PFSK-1 (cell line): Measurements from ENCODE around the gene HBS1L.

Experiments used
- FOXP2 ChIP-seq: optimal IDR thresholded peaks from 2 replicates; pipeline ENCODE3; 2011; ENCODE audit warnings: borderline replicate concordance, control low read depth, inconsistent platforms; ENCODE audit not compliant: insufficient read depth; ENCODE audit errors: extremely low read length, extremely low read depth
- POLR2AphosphoS5 ChIP-seq: IDR thresholded peaks from 2 replicates; pipeline ENCODE4 v1.6.1; 2012; ENCODE audit warnings: low read depth, mild to moderate bottlenecking, control low read depth, low read length, moderate library complexity
- SIN3A ChIP-seq: IDR thresholded peaks from 2 replicates; pipeline ENCODE4 v1.6.1; 2012; ENCODE audit warnings: mild to moderate bottlenecking, low read length, moderate library complexity, borderline replicate concordance; ENCODE audit not compliant: insufficient read depth
- TAF1 ChIP-seq: IDR thresholded peaks from 2 replicates; pipeline ENCODE4 v1.6.1; 2012; ENCODE audit warnings: low read length, control low read depth, borderline replicate concordance; ENCODE audit not compliant: insufficient read depth
- TF ChIP-seq, protein P1 (sequence below), 2 experiments: IDR thresholded peaks; 2 replicates each; pipeline versions ENCODE4 v1.6.1 to v1.8.0; 2011 to 2012; ENCODE audit warnings: low read depth in 2 of 2, low read length in 2 of 2, control low read depth in 1 of 2, inconsistent platforms in 1 of 2, mild to moderate bottlenecking in 1 of 2, moderate library complexity in 1 of 2; ENCODE audit not compliant: insufficient read depth in 1 of 2

HBS1L gene

DNA sequence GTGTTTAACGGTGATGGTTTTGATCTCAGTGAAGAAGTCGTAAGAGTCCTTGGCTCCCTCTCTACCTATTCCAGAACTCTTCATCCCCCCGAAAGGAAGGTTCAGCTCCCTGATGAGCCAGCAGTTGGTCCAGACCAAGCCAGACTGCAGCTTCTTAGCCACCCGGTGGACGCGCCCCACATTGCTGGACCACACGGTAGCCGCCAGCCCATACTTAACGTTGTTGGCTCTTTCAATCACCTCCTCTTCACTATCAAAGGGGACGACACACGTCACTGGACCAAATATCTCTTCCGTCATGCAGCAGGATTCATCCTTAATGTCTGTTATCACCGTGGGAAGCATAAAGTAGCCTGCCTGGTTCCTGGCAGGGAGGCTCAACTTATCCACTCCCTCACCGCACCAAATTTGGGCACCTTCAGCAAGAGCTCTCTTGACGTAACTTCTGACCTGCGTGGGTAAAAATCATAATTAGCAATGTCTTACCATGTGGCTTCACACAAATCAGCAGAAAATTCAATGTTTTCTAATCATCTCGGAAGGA is 136.1 kb downstream of the HBS1L start:
- TF ChIP-seq, protein P1, sequence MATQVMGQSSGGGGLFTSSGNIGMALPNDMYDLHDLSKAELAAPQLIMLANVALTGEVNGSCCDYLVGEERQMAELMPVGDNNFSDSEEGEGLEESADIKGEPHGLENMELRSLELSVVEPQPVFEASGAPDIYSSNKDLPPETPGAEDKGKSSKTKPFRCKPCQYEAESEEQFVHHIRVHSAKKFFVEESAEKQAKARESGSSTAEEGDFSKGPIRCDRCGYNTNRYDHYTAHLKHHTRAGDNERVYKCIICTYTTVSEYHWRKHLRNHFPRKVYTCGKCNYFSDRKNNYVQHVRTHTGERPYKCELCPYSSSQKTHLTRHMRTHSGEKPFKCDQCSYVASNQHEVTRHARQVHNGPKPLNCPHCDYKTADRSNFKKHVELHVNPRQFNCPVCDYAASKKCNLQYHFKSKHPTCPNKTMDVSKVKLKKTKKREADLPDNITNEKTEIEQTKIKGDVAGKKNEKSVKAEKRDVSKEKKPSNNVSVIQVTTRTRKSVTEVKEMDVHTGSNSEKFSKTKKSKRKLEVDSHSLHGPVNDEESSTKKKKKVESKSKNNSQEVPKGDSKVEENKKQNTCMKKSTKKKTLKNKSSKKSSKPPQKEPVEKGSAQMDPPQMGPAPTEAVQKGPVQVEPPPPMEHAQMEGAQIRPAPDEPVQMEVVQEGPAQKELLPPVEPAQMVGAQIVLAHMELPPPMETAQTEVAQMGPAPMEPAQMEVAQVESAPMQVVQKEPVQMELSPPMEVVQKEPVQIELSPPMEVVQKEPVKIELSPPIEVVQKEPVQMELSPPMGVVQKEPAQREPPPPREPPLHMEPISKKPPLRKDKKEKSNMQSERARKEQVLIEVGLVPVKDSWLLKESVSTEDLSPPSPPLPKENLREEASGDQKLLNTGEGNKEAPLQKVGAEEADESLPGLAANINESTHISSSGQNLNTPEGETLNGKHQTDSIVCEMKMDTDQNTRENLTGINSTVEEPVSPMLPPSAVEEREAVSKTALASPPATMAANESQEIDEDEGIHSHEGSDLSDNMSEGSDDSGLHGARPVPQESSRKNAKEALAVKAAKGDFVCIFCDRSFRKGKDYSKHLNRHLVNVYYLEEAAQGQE (IDR thresholded peaks at IDR 0.05; ENCODE audit: insufficient read depth in 1 of 2, low read depth in 2 of 2, low read length in 2 of 2): no peak
- no peak for TF ChIP-seq FOXP2
- no peak for TF ChIP-seq SIN3A
- TF ChIP-seq POLR2AphosphoS5: no peak
- TF ChIP-seq TAF1: no peak

DNA sequence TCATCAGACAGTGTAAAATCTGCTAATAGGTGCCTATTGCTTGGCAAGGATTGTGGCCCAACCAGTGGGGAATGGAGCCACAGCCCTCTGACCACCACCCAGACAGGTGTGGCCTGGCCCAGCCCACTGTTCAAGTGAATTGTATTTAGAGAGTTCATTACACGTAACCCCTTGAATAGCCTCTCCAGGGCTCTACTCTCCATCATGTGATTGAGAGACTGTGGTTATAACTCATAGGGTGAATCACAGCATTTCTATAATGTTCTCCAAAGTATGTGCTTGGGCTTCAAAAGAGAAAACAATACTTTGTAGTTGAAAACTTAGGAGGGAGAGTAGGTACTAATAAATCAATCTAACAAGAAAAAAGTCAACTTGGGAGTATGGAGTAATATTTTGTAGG is 143.1 kb downstream of the HBS1L start:
- TF ChIP-seq, protein P1 (IDR thresholded peaks at IDR 0.05; ENCODE audit: insufficient read depth in 1 of 2, low read depth in 2 of 2, low read length in 2 of 2): no peak
- TF ChIP-seq TAF1 (no peak), SIN3A (no peak), POLR2AphosphoS5 (no peak), FOXP2 (no peak)

DNA sequence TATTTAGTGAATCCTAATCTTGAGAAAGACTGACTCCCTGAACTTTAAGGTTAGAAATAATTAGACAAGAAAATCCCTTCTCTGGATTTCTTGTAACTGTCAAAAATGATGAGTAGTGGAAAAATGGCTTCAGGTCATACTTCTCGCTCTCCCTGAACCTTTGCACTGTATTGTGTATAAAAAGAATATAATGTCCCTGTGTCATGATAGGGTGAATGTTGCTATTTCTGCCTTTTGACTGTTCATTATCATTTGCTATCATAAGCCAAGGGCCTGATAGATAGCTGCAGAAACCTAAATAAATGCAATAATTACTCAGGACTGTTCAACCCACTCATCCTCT is 144.1 kb downstream of the HBS1L start:
- TF ChIP-seq POLR2AphosphoS5: no peak
